Measurements from ENCODE around the gene RCBTB2. TPM values are rescaled to one million over a fixed set of nuclear protein-coding genes. Genes with fewer than 3 reads are reported as not detected.
"Not testable (repeated sequence)": the region's sequence is repeated elsewhere in the genome, so short reads cannot be mapped to it uniquely, and the experiment has no call there.

The RCBTB2 gene
- polyA plus RNA-seq (ENCODE audit: insufficient read length) = 61.1 TPM
- long read RNA-seq, donor 1, transcript RCBTB2-206 (12 exons, 2,984 nt) = major isoform, 9 of 17 reads
- long read RNA-seq, donor 1, transcript RCBTB2-201 (15 exons, 3,232 nt) = minor isoform, 8 of 17 reads
- long read RNA-seq, donor 1, partial matches to known transcripts = 0 of 17 reads
- long read RNA-seq, donor 1, other reads (novel, unspliced or antisense) = 0 of 17 reads
- long read RNA-seq, donor 2, transcript RCBTB2-206 (12 exons, 2,984 nt) = major isoform, 6 of 10 reads
- long read RNA-seq, donor 2, partial matches to known transcripts = 0 of 10 reads
- long read RNA-seq, donor 2, other reads (novel, unspliced or antisense) = 0 of 10 reads
- long read RNA-seq, donor 3, partial matches to known transcripts = 0 of 4 reads
- long read RNA-seq, donor 3, other reads (novel, unspliced or antisense) = 0 of 4 reads
- long read RNA-seq, donor 4 = 0 reads
- long read RNA-seq, donor 5, transcript RCBTB2-206 (12 exons, 2,984 nt) = major isoform, 7 of 11 reads
- long read RNA-seq, donor 5, partial matches to known transcripts = 0 of 11 reads
- long read RNA-seq, donor 5, other reads (novel, unspliced or antisense) = 0 of 11 reads
- long read RNA-seq, donor 6, transcript RCBTB2-206 (12 exons, 2,984 nt) = major isoform, 8 of 11 reads
- long read RNA-seq, donor 6, partial matches to known transcripts = 0 of 11 reads
- long read RNA-seq, donor 6, other reads (novel, unspliced or antisense) = 0 of 11 reads
- long read RNA-seq, donor 7, transcript RCBTB2-206 (12 exons, 2,984 nt) = major isoform, 10 of 25 reads
- long read RNA-seq, donor 7, transcript RCBTB2-201 (15 exons, 3,232 nt) = minor isoform, 9 of 25 reads
- long read RNA-seq, donor 7, partial matches to known transcripts = 6 of 25 reads
- long read RNA-seq, donor 7, other reads (novel, unspliced or antisense) = 0 of 25 reads
- long read RNA-seq, donor 8, partial matches to known transcripts = 0 of 3 reads
- long read RNA-seq, donor 8, other reads (novel, unspliced or antisense) = 0 of 3 reads

GRCh38 chr13:48532506-48533499, at the start of gene RCBTB2:
Gene RCBTB2, minus strand, starts transcription at chr13:48533080. Its CDS starts 11,141 bp downstream, at chr13:48521939.
- DNase-seq = peak; percentile 98

- no peak for DNase-seq
Measured at GRCh38 chr13:48582084-48582483, 49.2 kb upstream of the RCBTB2 start.

GRCh38 chr13:48580896-48581295, 48.0 kb upstream of the RCBTB2 start:
- no peak for DNase-seq

DNA sequence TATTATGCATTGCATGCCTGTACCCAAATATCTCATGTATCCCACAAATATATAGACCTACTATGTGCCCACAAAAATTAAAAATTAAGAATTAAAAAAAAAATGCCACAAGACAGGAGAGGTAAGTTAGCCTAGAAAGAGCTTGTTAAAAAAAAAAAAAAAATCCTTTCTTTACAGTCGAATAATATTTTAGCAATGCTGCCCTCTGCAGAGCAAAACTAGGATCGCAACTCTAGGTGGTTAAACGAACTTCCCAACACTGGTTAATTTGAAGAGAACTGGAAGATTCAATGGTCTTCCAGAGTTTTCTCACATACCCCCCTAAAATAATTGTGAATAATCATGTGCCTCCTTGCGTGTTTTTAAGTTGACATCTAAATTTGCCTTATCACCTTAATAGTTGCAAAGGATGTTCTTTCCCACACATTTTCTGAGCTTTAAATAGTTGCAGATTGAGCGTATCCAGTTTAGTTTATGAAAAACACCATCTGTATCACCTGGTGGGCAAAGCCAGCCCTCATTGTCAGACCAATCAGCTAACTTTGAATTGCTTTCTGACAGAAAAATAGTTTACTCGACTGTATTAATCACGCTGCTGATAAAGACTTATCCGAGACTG, 47.4 kb upstream of the RCBTB2 start:
- DNase-seq = peak; percentile 83

- DNase-seq = not testable (repeated sequence)
Measured at GRCh38 chr13:48579919-48580180, 47.0 kb upstream of the RCBTB2 start.

GRCh38 chr13:48579165-48579918, 46.5 kb upstream of the RCBTB2 start:
- no peak for DNase-seq

- DNase-seq = no peak
Measured at GRCh38 chr13:48578516-48579164, 45.8 kb upstream of the RCBTB2 start.

GRCh38 chr13:48576448-48577010, 43.6 kb upstream of the RCBTB2 start:
- no peak for DNase-seq

GRCh38 chr13:48575031-48575430, 42.2 kb upstream of the RCBTB2 start:
- no peak for DNase-seq

DNA sequence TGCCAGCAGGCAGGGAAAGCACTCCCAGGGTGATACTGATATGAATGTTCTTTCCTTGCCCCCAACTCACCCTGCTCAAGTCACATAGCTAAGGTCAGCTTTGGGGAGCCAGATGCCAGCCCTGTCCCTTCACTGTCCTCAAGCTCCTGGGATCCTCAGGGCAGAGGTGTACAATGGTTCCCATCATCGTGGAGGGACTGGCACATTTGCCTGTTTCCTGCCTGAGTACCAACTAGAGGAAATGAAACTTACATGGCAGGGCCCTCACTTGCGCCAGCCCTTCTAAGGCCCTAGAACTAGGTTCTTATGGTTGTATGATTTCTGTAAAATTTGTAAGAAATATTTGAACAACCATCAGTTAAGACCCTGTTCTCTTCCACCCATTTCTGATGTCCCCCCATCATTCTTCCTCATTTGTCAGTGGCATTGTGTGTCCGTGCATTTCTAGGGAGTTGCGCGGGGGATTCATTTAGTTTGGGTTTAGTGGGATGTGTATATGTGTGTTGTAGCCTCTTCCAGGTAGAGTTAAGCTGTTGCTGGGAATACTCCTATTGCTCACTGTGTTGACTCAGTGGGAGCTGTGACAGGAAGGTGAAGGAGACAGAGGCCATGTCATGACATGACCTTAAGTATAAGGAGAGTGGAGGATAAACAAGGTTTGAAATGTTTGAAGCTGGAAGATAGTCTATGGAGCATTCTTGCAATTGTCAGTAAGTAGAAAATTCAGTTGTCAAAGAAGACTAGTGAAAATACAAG, 41.3 kb upstream of the RCBTB2 start:
- DNase-seq = no peak

- DNase-seq = no peak
Measured at GRCh38 chr13:48573213-48574007, 40.5 kb upstream of the RCBTB2 start.

DNA sequence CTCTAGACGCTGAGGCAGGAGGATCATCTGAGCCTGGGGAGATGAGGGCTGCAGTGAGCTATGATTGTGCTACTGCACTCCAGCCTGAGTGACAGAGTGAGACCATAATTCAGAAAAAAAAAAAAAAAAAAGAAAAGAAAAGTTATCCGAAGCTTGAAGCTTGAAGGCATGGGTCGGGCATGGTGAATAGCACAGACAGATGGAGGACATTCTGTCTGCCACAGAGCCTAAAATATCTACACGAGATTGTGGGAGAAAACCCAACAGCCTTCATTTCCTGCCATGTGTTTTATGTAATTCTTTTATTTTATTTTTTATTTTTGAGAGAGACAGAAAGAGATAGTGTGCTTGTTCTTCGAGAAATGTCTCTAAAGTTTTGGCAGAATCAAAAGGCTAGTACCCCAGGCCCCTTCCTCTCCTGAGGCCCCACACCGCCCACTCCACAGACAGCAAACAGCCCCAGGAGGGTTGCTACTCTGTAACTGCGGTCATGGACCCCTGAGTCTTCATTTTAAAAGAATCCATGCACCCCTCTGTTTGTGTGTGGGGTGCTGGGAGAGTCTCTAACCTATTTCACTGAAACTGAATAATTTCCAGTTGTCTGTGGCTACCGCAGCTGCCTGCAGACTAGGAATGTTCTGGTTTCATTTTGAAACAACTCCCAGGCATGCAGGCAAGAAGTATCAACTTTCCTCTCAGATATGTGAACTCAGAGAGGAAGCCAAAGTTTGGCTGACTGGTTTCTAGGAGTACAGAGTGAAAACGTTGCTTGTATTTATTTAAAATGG, 38.4 kb upstream of the RCBTB2 start:
- peak; percentile 64 for DNase-seq

- DNase-seq = no peak
Measured at GRCh38 chr13:48570216-48570828, 37.4 kb upstream of the RCBTB2 start.

DNA sequence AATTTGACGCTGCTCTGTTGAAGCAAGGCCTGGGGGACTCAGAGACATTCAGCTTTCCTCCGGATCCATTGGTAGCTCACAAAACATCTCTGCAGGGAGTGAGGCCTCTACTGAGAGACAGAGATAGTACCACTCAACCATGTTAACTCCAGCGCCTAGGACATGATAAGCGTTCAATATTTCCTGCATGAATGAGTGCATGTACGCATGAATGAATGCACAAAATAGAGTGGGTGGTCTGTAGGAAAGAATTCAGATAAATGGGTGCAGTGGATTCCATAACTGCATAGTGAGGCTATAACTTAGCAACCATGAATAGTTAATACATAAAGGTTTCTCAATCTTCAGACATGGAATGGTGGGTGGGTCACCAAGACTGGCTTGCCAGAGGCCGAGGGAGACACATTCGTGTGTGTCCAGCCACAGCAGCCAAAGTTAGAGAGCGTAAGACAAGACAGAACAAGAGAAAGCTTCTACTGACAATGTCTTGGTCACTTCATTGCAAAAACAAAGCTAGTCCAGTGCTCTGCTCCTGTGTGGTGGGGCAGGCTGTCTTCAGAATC, 36.3 kb upstream of the RCBTB2 start:
- DNase-seq = no peak

- DNase-seq = no peak
Measured at GRCh38 chr13:48568370-48569103, 35.7 kb upstream of the RCBTB2 start.

Measured in left kidney (tissue), 8 donors.